ENCODE measurements around the gene LHX6. TPM values are rescaled to one million over a fixed set of nuclear protein-coding genes. Genes with fewer than 3 reads are reported as not detected.

Gene LHX6
- total RNA-seq, 1 experiment from 2014 or later = 1.5 TPM

DNA sequence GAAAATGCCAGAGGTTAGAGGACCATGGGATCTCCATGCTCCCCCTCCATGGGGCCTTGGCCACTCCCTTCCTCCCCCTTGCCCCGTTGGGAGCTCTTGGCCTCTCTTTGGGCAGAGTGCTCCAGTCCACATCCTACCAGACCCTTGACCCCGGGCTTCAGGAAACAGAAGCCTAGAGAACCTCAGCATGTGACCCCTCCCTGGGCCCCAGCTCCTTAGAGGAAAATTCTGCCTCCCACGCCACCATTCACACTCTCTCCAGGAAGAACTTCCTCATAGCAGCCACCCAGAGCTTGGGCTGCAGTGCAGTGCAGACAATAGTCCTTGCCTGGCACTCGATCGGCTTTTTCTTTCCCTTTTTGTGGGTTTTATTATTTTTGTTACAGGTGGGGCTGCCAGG is 6.0 kb downstream of the LHX6 start:
- Mint-ChIP-seq H3K4me1 (peaks cover 67% of the 10 kb centered on the region), H3K4me3 (no peak overlapping the region), H3K36me3 (peaks cover 10% of the 10 kb centered on the region), H3K27ac (no peak overlapping the region), H3K9me3 (no peaks in the 10 kb centered on the region), H3K27me3 (ENCODE audit: low read depth) (peaks cover 100% of the 10 kb centered on the region)
- no peak for ATAC-seq
- TF ChIP-seq CREB1 (CRISPR knock-in tag; IDR thresholded peaks at IDR 0.05) = no peak
- POLR2A ChIA-PET = no interaction called here
- no peak for DNase-seq (ENCODE audit: low spot score)
- CTCF ChIA-PET = interaction anchor here (1.6 to 3.0 kb wide), 2 partner anchors 9 to 101 kb away, joined by 4 to 15 read pairs; no protein-coding TSS in a partner anchor

DNA sequence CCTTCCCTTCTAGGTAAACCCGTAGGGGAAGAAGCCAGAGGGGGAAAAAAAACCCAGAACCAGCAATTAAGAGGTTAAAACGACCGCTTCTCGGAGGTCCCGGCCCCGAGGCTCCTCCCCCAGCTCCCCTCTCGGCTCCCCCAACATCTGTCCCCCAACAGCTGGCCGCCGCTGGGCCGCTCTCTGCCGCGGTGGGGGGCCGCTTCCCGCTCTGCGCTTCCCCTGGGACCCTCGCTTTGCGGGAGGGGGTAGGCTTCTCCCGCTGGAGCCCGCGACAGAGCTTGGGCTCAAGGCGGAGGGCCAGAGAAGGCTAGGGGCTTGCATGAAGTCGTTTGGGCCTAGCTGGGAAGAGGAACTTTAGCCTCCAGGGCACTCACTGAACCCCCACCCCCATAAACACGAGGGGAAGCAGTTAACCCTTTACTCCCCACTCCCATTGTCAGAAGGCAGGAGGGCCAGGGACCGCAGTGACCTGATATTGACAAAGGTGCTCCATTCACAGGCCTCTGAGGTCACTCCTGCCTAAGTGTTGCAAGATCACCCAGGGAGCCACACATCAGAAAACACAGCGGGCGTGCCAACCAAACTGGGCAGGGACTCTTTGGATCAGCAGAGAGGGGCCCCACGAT is 7.5 kb downstream of the LHX6 start:
- Mint-ChIP-seq H3K4me3 (peak overlapping the region; percentile 64), H3K27ac (no peak overlapping the region), H3K4me1 (peaks cover 60% of the 10 kb centered on the region), H3K9me3 (no peaks in the 10 kb centered on the region), H3K36me3 (peaks cover 9% of the 10 kb centered on the region), H3K27me3 (ENCODE audit: low read depth) (peaks cover 100% of the 10 kb centered on the region)
- peak; percentile 64 for DNase-seq (ENCODE audit: low spot score)
- ChIA-PET CTCF (interaction anchor here (0.5 to 3.0 kb wide), 10 partner anchors 44 to 705 kb away, joined by 3 to 15 read pairs (median 4); partner anchors contain the start of genes MRRF and RBM18), POLR2A (no interaction called here)
- ATAC-seq = peak; percentile 11
- TF ChIP-seq JUN (CRISPR knock-in tag; IDR thresholded peaks at IDR 0.05) (no peak; the same call in 1 of the 2 replicates), JAZF1 (CRISPR knock-in tag; IDR thresholded peaks at IDR 0.05) (no peak), NR1H2 (CRISPR knock-in tag; IDR thresholded peaks at IDR 0.05) (no peak), FOXK1 (CRISPR knock-in tag; IDR thresholded peaks at IDR 0.05) (0 out of 2 replicates have a peak, but pooled peaks have one; percentile 25), CREM (CRISPR knock-in tag; IDR thresholded peaks at IDR 0.05) (no peak), ZNF219 (CRISPR knock-in tag; IDR thresholded peaks at IDR 0.05; ENCODE audit: borderline replicate concordance) (no peak), NFATC4 (CRISPR knock-in tag; IDR thresholded peaks at IDR 0.05) (no peak), FOXJ3 (CRISPR knock-in tag; IDR thresholded peaks at IDR 0.05; ENCODE audit: borderline replicate concordance) (no peak), ZNF416 (CRISPR knock-in tag; IDR thresholded peaks at IDR 0.05) (no peak), SMAD3 (CRISPR knock-in tag; IDR thresholded peaks at IDR 0.05; ENCODE audit: borderline replicate concordance) (no peak), NFE2L1 (CRISPR knock-in tag; IDR thresholded peaks at IDR 0.05) (no peak), ZNF671 (CRISPR knock-in tag; IDR thresholded peaks at IDR 0.05) (no peak), MXD4 (CRISPR knock-in tag; IDR thresholded peaks at IDR 0.05; ENCODE audit: borderline replicate concordance) (no peak), IRF2 (CRISPR knock-in tag; IDR thresholded peaks at IDR 0.05; ENCODE audit: borderline replicate concordance, low read depth) (no peak), TEAD4 (CRISPR knock-in tag; IDR thresholded peaks at IDR 0.05) (no peak), GRHL2 (CRISPR knock-in tag; IDR thresholded peaks at IDR 0.05; ENCODE audit: insufficient replicate concordance, severe bottlenecking) (no peak), RORB (CRISPR knock-in tag; IDR thresholded peaks at IDR 0.05) (no peak)
- TF ChIP-seq, protein P1, sequence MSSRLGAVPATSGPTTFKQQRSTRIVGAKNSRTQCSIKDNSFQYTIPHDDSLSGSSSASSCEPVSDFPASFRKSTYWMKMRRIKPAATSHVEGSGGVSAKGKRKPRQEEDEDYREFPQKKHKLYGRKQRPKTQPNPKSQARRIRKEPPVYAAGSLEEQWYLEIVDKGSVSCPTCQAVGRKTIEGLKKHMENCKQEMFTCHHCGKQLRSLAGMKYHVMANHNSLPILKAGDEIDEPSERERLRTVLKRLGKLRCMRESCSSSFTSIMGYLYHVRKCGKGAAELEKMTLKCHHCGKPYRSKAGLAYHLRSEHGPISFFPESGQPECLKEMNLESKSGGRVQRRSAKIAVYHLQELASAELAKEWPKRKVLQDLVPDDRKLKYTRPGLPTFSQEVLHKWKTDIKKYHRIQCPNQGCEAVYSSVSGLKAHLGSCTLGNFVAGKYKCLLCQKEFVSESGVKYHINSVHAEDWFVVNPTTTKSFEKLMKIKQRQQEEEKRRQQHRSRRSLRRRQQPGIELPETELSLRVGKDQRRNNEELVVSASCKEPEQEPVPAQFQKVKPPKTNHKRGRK (CRISPR knock-in tag; IDR thresholded peaks at IDR 0.05; ENCODE audit: borderline replicate concordance) = no peak
- TF ChIP-seq, protein P2, sequence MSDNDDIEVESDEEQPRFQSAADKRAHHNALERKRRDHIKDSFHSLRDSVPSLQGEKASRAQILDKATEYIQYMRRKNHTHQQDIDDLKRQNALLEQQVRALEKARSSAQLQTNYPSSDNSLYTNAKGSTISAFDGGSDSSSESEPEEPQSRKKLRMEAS (CRISPR knock-in tag; IDR thresholded peaks at IDR 0.05) = 0 out of 2 replicates have a peak, but pooled peaks have one; percentile 23
- TF ChIP-seq, protein P3, sequence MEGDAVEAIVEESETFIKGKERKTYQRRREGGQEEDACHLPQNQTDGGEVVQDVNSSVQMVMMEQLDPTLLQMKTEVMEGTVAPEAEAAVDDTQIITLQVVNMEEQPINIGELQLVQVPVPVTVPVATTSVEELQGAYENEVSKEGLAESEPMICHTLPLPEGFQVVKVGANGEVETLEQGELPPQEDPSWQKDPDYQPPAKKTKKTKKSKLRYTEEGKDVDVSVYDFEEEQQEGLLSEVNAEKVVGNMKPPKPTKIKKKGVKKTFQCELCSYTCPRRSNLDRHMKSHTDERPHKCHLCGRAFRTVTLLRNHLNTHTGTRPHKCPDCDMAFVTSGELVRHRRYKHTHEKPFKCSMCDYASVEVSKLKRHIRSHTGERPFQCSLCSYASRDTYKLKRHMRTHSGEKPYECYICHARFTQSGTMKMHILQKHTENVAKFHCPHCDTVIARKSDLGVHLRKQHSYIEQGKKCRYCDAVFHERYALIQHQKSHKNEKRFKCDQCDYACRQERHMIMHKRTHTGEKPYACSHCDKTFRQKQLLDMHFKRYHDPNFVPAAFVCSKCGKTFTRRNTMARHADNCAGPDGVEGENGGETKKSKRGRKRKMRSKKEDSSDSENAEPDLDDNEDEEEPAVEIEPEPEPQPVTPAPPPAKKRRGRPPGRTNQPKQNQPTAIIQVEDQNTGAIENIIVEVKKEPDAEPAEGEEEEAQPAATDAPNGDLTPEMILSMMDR (IDR thresholded peaks at IDR 0.05) = no peak
- TF ChIP-seq, protein P4, sequence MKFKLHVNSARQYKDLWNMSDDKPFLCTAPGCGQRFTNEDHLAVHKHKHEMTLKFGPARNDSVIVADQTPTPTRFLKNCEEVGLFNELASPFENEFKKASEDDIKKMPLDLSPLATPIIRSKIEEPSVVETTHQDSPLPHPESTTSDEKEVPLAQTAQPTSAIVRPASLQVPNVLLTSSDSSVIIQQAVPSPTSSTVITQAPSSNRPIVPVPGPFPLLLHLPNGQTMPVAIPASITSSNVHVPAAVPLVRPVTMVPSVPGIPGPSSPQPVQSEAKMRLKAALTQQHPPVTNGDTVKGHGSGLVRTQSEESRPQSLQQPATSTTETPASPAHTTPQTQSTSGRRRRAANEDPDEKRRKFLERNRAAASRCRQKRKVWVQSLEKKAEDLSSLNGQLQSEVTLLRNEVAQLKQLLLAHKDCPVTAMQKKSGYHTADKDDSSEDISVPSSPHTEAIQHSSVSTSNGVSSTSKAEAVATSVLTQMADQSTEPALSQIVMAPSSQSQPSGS (CRISPR knock-in tag; IDR thresholded peaks at IDR 0.05; ENCODE audit: borderline replicate concordance, low read depth) = no peak
- TF ChIP-seq, protein P5, sequence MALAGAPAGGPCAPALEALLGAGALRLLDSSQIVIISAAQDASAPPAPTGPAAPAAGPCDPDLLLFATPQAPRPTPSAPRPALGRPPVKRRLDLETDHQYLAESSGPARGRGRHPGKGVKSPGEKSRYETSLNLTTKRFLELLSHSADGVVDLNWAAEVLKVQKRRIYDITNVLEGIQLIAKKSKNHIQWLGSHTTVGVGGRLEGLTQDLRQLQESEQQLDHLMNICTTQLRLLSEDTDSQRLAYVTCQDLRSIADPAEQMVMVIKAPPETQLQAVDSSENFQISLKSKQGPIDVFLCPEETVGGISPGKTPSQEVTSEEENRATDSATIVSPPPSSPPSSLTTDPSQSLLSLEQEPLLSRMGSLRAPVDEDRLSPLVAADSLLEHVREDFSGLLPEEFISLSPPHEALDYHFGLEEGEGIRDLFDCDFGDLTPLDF (CRISPR knock-in tag; IDR thresholded peaks at IDR 0.05) = no peak
- TF ChIP-seq, protein P6, sequence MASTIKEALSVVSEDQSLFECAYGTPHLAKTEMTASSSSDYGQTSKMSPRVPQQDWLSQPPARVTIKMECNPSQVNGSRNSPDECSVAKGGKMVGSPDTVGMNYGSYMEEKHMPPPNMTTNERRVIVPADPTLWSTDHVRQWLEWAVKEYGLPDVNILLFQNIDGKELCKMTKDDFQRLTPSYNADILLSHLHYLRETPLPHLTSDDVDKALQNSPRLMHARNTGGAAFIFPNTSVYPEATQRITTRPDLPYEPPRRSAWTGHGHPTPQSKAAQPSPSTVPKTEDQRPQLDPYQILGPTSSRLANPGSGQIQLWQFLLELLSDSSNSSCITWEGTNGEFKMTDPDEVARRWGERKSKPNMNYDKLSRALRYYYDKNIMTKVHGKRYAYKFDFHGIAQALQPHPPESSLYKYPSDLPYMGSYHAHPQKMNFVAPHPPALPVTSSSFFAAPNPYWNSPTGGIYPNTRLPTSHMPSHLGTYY (CRISPR knock-in tag; IDR thresholded peaks at IDR 0.05) = no peak
- TF ChIP-seq, protein P7, sequence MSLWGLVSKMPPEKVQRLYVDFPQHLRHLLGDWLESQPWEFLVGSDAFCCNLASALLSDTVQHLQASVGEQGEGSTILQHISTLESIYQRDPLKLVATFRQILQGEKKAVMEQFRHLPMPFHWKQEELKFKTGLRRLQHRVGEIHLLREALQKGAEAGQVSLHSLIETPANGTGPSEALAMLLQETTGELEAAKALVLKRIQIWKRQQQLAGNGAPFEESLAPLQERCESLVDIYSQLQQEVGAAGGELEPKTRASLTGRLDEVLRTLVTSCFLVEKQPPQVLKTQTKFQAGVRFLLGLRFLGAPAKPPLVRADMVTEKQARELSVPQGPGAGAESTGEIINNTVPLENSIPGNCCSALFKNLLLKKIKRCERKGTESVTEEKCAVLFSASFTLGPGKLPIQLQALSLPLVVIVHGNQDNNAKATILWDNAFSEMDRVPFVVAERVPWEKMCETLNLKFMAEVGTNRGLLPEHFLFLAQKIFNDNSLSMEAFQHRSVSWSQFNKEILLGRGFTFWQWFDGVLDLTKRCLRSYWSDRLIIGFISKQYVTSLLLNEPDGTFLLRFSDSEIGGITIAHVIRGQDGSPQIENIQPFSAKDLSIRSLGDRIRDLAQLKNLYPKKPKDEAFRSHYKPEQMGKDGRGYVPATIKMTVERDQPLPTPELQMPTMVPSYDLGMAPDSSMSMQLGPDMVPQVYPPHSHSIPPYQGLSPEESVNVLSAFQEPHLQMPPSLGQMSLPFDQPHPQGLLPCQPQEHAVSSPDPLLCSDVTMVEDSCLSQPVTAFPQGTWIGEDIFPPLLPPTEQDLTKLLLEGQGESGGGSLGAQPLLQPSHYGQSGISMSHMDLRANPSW (CRISPR knock-in tag; conservative IDR thresholded peaks at IDR 0.05; ENCODE audit: low read depth) = no peak

All from WTC11 (cell line).